IPS-NIHi7 (cell line): ENCODE results near the gene ROBO3.

Source experiments
- DNase-seq: peaks from one replicate; pipeline ENCODE4 v3.0.0; 2012; ENCODE audit warnings: mixed read lengths; ENCODE audit errors: extremely low spot score

Gene ROBO3, protein sequence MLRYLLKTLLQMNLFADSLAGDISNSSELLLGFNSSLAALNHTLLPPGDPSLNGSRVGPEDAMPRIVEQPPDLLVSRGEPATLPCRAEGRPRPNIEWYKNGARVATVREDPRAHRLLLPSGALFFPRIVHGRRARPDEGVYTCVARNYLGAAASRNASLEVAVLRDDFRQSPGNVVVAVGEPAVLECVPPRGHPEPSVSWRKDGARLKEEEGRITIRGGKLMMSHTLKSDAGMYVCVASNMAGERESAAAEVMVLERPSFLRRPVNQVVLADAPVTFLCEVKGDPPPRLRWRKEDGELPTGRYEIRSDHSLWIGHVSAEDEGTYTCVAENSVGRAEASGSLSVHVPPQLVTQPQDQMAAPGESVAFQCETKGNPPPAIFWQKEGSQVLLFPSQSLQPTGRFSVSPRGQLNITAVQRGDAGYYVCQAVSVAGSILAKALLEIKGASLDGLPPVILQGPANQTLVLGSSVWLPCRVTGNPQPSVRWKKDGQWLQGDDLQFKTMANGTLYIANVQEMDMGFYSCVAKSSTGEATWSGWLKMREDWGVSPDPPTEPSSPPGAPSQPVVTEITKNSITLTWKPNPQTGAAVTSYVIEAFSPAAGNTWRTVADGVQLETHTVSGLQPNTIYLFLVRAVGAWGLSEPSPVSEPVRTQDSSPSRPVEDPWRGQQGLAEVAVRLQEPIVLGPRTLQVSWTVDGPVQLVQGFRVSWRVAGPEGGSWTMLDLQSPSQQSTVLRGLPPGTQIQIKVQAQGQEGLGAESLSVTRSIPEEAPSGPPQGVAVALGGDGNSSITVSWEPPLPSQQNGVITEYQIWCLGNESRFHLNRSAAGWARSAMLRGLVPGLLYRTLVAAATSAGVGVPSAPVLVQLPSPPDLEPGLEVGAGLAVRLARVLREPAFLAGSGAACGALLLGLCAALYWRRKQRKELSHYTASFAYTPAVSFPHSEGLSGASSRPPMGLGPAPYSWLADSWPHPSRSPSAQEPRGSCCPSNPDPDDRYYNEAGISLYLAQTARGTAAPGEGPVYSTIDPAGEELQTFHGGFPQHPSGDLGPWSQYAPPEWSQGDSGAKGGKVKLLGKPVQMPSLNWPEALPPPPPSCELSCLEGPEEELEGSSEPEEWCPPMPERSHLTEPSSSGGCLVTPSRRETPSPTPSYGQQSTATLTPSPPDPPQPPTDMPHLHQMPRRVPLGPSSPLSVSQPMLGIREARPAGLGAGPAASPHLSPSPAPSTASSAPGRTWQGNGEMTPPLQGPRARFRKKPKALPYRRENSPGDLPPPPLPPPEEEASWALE (N-terminal part only)

DNA sequence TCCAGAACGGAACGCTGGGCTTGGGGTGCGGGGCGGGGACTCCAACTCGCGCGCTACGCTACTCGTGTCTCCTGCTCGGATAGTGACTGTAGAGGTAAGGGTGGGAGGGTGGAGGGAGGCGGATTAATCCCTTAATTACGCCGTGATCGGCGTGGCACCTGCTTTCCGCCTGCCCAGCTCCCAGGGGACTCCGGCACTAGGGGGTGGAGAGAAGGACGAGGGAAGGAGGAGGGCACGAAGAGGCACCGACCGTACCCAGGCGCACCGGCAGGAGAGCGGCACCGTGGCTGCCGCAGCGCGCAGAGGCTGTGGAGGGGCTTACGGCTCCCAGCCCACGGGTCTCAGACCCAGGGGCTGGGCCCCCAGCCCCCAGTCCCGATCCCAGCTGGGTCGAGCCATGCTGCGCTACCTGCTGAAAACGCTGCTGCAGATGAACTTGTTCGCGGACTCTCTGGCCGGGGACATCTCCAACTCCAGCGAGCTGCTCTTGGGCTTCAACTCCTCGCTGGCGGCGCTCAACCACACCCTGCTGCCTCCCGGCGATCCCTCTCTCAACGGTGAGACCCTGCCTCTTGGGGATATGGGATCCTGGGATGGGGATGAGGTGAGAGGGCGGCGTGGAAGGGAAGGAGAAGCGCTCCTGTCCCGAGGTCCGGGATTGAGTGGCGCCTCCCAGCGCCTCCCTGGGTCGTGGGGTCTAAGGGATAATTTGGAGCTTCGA lies at the start of gene ROBO3:
Gene ROBO3 (plus strand): TSS at position 252 of the 721 bp plus-strand sequence. CDS start 146 bp downstream, at position 398.
- no peak for DNase-seq

DNA sequence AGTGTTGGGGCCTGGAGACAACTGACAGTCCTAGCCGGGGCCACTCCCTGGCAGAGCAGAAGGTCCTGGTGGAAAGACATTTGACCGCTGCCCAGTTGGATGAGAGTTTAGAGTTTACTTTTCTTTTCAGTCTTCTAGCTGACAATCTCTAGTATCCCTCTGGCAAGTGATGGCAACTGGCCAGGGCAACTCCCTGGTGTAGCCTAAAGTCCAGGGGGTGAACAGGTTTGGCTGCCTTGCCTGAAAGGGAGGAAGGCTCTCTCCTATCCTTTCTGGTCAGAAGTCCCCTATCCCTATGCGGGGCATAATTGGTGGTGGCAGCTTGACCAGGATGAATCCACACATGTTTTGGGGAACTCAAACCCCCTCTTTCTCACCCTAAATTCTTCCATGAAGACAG lies 48.2 kb upstream of the ROBO3 start:
- DNase-seq: no peak

DNA sequence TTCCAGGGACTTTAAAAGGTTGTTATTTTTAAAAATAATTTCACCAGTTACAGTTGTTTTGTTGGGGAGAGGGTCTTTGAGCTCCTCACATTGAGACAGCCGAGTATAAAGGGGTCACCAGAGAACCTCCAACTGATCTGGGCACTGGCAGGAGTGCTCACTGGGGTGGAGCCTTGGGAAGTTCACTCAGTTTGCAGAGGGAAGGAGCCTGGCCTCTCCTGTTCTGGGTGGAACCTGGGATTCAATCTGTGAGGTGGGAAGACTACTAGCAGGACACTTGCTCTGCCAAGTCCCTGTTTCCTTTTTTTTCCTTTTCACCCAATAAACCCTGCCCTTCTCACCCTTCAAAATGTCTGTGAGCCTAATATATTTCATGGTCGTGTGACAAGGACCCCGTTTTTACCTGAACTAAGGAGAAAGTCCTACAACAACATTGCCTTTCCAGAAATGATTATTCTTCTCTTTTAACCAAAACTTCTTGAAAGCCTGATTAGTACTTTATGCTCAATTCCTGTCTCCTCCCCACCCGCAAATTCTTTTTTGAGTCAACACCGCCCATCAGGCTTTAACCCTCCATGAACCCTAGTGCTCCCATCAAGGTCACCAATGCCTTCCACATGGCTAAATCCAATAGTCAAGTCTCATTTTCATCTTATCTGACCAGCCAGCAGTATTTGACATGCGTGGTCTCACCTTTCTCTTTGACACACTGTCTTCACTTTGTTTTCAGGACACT lies 43.1 kb upstream of the ROBO3 start:
- no peak for DNase-seq

DNA sequence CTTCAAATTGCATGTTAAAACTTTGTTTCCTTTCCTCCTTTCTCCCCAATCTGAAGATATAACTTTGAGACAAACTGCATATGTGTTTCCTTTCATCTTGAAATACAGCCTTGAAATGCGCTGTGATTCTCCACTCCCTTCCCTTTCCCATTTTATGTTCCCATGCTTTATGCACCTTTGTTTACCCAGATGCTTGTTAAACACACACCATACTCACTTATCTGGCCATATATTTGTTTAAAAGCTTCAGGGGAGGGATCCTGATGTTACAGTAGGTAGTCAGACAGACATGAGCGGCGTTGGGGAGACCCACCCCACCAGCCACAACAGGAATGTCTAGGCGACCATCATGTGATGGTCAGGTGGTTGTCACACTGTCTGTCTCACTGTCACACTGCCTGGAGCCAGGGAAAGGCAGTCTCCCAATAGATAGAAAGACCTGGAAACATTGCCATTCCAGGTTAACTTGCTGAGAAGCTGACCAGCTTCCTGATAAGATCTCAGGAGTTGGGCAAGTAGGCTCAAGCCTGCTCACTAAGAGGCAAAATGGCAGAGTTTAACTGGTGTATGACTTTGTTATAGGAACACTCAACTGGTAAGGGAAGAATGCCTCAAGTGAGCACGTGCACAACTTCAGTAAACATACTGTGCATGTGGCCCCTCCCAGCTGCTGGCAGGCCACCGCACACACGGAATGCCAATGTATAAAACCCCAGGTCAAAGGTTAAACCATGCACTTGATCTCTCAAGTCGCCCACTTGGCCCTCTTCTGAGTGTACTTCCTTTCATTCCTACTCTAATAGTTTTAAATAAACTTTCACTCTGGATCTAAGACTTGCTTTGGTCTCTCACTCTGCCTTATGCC lies 41.5 kb upstream of the ROBO3 start:
- DNase-seq: no peak

DNA sequence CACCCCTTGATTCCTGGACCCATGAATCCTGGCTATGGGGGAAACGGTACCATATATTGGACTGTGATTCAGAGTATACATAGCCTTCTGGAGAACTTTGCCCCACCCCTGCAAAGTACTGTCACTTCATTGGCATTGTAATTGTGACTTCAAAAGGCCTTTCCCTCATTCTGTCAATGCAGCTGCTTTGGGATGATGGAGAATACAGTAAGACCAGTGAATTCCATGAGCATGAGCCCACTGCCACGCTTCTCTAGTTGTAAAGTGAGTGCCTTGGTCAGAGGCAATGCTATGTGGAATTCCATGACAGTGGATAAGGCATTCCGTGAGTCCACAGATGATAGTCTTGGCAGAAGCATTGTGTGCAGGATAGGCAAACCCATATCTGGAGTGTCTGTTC lies 39.4 kb upstream of the ROBO3 start:
- no peak for DNase-seq

DNA sequence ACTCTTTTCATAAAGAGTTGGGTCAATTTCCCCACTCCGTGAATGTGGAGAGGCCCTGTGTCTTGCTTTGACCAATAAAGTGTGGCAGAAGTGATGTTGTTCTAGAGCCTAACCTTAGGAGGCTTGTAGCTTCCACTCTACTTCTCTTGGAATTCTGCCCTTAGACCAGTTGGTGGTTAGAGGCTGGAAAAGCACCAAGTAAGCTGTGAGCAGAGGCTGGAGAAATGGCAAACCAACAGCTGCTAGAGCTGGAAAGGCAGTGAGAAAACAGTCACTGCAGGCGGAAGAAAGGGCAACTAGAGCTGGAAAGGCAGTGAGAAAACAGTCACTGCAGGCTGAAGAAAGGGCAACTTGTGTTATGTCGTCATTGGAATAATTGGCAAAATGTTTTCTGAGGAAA lies 35.2 kb upstream of the ROBO3 start:
- no peak for DNase-seq

DNA sequence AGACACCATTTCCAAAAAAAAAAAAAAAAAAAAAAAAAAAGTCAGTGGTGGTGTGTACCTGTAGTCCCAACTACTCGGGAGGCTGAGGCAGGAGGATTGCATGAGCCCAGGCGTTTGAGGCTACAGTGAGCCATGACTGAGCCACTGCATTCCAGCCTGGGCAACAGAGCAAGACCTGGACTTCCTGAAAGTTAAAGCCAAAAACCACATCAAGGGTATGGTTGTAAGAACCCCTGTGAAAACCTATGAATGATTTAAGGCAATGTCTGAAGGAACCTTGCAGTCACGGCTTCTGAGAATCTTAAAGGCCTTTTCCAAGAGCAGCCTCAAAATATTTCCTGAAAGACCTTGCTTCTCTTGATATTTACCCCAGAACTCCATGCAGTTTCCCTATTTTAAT lies 34.5 kb upstream of the ROBO3 start:
- DNase-seq: no peak

DNA sequence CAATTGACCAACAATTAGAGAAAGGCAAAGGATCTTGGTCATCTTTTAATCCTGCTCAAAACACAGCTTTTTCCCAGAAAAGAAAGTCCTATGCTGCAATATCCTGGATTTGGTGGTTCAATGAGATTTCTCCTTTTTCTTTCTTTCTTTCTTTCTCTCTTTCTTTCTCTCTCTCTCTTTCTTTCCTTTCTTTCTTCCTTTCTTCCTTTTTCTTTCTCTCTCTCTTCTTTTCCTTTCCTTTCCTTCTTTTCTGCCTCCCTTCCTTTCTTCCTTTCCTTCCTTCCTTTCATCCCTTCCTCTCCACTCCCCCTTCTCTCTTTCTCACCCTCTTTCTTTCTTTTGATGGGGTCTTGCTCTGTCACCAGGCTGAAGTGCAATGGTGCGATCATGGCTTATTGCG lies 33.3 kb upstream of the ROBO3 start:
- DNase-seq: no peak

DNA sequence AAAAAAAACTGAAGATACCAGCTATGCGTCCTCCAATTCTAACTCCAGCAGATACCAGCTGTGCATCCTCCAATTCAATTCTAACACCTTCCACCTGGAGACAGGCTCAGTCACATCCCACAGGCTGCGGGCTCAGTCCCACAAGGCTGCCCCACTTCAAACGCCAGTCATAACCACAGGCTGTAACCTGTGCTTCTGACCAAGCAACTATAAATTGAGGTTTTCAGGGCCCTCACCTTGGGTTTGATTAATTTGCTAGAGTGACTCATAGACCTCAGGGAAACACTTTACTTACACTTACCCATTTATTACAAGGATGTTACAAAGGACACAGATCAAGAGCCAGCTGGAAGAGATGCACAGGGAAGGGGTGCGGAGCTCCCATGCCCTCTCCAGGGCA lies 32.7 kb upstream of the ROBO3 start:
- no peak for DNase-seq

DNA sequence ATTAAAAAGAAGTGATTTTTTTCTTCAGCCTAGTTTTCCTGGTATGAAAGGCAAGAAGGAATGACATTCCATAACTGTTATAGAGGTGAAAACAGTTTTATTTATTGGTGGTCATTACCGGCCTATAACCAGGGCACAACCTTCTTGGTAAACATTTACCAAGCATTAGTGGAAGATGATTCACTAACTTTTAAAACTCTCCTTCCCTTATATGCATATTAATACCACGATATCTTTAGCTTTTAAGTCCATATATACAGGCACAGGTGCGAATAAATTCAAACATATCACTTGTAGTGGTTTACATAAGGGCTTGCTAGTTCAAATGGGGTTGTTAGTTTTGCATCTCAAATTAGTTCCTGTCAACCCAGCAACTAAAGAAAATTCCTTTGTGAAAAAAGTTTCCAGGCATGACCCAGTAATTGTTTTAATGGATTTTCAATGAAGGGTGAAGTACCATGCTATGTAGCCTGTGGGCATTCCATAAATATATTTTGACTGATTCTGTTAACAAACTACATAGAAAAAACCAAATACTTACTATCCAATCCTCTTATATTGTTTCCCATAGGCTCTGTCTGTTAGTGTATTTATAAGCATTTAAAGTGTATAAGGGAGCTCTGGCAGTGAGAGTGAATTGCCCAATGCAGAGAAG lies 30.6 kb upstream of the ROBO3 start:
- DNase-seq: no peak

DNA sequence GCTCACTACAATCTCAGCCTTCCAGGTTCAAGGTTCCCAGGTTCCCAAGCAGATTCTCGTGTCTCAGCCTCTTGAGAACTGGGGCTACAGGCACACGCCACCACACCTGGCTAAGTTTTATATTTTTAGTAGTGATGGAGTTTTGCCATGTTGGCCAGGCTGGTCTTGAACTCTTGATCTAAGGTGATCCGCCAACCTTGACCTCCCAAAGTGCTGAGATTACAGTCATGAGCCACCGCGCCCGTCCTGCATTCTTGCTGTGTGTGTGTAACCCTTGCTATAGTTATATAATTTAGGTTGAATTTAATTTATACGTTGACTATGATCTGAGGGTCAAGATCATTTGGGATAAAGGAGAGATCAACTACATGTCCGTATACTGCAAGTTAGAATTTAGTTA lies 29.3 kb upstream of the ROBO3 start:
- DNase-seq: no peak

DNA sequence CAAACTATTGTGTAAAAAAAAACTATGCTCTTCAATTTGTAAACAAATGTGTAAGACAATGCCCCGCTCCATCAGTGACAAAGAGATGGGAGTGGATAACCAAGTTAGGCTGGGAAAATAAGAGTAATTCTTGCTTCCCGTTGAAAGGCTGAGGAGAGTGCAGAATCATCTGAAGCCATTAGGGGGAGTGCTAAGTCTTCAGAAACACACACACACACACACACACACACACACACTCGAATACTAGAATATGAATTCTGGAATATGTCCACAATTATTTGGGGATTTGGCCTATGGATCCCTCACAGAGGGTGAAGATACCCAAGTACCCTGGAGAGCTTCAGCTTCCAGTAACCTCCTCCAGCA lies 27.8 kb upstream of the ROBO3 start:
- peak; percentile 62 for DNase-seq

DNA sequence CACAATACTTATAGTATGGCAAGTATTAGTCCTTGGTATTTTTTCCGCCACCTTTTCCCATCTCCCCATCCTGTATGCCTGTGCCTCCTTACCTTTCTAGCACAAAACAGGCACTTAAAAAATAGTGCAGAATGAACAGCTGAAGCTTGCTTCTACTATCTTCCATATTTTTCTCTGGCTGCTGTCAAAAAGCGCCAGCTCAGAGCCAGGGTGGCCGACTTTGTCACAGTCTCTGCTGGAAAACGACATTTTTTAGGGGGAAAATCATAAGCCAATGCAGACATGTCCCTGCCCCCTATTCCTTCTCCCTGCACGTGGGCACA lies 26.5 kb upstream of the ROBO3 start:
- no peak for DNase-seq

DNA sequence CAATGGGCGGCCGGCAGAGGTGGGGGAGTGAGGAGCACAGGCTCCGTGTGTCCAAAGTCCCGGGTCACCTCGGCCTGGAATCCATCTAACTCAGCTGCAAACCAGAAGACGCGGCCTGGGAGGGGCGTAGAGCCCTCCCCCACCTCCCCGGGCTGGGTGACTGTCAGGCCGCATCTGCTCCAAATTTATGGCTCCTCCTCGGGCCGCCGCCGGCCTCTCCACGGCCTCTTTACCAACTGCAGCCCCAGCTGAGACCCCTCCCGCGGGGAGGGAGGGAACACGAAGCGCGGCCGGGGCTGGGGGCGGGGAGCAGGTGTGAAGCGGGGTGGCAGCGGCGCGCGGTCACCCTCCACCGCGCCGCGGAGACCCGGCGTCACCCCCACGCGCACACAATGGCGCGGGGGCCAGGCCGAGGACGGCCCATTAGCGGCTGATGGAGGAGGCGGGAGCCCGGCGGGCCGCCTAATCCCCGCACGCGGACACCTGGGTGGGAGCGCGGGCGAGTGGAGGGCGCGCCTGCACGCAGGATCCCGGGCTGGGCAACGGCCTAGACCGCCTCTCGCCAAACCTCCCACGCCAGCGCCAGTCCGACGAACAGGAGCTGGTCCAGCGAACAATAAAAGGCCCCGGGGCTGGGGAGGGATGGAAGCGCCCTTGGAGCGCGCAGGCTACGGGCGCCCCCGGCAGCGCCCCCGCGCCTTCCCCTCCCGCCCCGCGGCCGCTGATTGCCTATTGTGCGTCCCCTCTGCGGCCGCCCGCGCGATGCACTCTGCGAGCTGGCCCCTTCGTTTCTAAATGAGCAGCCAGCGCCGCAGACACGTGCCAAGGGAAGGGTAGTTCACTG lies 25.9 kb upstream of the ROBO3 start:
- peak; percentile 48 for DNase-seq

DNA sequence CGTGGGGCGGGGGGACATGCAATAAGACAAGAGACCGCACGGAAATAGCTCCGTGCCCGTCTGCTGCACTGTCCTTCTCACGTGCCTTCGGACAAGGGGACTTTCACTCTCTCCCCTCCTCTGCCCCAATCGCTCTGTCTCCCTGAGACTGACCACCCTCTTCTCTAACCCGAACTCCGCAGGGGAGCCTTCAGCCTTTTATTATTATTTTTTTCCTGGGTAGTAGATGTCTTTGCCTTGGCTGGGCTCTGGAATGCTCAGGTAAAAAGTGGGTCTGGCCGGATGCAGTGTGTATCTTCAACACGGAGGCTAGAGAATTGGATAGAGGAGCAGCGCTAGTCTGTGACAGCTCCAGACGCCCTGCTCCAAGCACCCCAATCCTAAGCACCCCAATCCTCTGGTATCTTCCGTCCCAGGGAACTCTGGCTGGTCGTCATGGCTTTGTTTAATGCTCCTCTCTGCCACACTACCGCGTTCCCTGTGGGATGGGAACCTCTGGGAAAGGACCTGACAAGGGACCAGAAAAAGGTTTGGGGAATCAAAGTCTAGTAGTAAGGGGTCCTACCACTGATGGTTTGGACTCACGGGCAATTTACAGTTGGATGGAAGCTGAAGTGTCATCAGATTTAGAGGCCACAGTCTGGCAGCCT lies 25.1 kb upstream of the ROBO3 start:
- DNase-seq: no peak

DNA sequence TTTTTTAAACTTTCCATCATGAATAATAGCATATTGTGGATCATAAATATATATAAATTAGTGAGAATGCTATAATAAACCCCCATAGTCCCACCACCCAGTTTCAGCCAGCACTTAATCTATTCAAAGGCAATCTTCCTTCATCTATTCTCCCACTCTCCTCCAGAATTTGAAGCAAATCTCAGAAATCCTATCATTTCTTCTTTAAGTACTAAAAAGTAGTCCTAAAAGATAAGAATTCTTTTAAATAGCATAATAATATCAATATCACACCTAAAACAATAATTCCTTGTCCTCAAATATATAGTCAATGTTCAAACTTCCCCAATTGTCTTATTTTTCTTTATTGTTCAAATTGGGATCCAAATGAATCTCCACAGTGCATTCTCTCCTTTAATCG lies 24.6 kb upstream of the ROBO3 start:
- DNase-seq: no peak

DNA sequence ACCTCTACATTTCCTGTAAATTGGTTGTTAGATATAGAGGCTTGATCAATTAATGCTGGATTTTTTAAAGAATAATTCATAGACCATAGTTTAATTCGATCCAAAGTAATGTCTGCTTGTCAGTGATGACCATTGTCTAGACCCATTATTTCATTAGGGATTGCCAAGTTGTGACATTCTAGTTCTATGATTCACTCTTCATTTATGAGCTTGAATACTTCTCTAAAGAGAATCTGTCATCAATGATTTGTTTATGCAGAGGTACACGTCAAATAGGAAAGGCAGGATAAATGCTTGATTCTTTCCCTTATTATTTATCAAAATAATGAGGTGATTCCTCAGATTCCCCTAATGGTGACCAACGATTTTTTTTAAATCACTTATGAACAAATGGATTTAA lies 24.0 kb upstream of the ROBO3 start:
- no peak for DNase-seq

DNA sequence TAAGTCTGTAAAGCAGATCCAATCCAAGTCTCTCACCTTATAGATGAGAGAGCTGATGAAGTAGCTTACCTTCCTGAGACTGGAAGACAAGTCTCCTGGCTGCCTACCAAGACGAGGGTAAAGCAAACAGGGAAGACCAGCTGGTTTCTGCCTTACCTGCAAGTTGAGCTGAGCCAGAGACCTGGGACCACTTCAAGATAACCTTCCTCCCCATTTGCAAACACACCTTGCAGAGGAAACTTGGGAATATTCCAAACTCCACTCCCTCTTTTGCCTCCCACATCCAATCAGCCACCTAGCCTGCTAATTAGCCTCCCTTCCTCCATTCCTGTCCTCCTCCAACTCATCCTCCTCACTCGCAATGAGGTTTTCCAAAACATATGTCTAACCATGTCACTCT lies 23.4 kb upstream of the ROBO3 start:
- no peak for DNase-seq
